GM18499 (cell line): ENCODE measurements around the gene CDK2.

Experiments used
- ATAC-seq: cut with Tn5 transposase; IDR thresholded peaks from one replicate; pipeline ENCODE4 v1.9.1; 2021; ENCODE audit warnings: moderate number of reproducible peaks; ENCODE audit not compliant: insufficient read depth, unreplicated experiment

Gene CDK2

DNA sequence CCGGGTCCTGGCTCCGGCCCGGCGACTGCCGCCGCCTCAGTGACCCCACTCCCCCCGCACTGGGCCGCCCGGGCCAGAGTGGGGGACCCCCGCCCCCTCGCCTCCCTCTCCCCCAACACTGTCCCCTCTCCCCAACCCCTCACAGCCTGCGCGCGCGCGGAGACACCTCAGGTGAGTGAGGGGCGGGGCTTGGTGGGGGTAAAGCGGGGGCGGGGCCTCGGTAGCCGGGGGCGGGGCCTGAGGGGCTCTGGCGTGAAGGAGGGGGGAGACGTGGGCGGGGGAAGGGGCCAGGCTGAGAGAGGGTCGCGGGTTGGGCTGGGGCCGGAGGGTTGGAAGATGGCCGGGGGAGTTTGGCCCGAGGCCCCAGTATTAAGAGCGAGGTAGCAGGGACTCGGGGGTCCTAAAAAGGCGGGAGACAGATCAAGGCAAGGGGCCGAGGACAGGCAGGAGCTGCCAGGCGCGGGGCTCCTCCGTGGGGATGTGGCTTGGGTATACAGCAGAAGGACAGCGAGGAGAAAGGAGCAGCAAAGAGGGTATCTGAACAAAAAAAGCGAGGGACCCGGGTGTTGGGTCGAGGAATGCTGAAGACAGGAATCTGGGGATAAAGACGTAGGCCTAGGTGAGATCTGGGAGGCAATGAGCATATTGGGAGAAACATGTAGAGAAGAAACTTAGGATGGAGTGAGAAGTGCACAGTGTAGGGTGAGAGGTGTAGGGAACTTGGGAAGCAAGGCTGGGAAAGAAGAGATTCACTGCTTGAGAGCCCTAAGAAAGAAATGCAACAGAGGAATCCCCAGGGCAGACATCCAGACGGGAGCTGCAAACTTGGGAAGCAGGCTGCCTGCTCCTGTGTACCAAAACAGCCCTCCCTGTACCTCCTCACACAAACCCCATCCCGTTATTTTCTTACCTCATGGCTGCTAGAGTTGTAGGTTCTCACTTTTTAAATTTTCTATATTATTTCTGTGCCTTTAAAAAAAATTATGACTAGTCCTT, 41.2 kb downstream of the CDK2 start:
- ATAC-seq = no peak

DNA sequence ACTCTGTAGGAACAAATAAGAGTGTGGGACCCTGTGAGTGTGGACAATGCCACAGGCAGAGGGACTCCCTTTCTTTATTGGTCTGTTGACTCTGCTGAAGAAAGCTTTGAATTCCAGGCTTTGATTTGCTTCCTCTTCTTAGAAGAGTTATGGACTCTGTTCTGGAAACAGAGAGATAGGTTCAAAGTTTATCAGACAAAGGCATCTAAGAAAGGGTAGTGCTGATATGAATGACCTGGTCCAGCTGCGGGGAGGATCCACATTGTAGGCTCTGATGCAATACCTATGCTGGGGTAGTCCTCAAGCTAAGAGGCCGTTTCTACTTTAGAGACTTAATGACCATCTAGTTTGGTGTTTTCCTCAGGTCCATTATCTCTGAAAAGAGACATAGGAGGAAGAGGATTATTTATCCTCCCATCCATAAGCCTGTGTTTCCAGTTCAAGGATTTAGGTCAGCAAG, 43.5 kb downstream of the CDK2 start:
- ATAC-seq = no peak

DNA sequence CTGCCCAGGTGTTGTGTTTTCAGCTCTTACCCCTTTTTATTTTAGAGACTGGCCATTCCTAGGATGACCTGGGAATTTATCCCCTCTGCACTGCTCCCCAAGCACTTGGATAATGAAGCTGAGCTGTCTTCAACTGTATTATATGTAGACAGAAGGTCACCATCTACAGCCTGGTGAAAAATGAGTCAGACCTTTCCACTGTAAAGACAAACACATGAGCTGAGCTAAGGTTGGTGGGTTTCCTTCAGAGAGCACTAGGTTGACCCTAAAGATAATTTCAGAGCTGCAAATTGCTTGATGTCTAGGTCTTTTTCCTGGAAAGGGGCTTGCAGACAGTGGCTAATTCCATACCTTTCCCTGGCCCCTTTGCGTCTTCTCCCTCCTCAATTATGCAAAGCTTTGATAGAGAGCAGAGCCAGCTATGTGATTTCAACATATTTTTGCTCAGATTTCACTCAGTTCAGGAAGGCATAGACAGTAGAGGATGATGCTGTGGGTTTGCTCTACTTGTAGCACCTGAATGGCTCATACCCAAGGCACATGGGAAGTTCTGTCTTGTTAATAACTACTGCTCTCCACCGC, 45.0 kb downstream of the CDK2 start:
- no peak for ATAC-seq

DNA sequence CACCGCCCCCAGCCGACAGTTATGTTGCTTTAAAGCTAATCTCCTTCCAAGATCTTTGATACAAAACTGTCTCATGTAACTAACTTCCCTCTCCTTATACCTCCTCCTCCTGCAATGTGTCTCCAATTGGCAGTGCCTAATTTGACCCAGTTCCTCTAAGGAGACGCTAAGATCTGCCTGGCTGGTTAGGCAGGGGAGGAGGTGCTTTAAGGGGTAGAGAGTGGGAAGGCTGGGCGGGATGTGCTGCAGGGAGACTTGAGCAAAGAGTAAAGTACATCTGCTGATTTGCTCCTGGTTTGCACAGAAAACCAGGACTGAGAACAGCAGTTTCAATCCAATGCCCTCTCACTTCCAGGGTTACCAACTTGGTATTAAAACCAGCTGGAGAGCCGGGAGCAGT, 46.9 kb downstream of the CDK2 start:
- ATAC-seq = no peak

DNA sequence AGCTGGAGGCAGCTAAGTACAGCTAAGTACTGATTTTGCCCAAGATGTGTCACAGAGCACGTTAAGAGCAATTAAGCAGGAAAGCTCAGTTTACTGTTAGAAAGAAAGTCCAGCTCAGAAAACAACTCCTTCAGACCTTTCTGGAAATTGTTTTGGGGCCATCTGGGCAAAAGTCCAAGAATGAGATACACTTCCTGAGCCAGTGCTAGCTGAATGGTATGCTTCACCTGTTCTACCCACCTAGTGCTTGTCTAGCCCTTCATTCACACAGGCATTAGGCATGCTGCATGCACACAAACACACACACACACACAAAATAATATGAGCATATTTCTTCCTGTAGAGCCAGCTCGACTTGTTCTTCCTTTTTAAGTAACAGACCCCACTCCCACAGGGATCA, 47.6 kb downstream of the CDK2 start:
- no peak for ATAC-seq

GRCh38 chr12:56017181-56017580, 50.6 kb downstream of the CDK2 start:
- ATAC-seq = no peak

DNA sequence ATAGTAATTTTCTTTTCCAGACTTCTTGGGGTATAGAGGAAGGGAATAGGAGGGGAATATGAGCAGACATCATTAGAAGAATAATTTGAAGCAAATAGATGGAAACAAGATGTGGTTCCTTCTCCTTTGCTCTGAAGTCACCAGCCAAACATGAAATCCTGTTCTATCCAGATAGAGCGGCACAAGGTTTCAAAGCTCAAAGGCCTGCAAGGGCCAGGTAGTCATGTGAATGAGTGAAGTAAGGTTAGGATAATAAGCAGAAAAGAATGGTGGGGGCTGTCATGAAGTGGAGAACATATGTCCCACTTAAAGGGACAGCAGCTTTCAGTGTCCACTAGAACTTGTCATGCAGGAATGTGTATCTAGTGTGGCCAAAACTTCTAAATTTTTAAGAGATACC, 51.7 kb downstream of the CDK2 start:
- ATAC-seq = no peak

DNA sequence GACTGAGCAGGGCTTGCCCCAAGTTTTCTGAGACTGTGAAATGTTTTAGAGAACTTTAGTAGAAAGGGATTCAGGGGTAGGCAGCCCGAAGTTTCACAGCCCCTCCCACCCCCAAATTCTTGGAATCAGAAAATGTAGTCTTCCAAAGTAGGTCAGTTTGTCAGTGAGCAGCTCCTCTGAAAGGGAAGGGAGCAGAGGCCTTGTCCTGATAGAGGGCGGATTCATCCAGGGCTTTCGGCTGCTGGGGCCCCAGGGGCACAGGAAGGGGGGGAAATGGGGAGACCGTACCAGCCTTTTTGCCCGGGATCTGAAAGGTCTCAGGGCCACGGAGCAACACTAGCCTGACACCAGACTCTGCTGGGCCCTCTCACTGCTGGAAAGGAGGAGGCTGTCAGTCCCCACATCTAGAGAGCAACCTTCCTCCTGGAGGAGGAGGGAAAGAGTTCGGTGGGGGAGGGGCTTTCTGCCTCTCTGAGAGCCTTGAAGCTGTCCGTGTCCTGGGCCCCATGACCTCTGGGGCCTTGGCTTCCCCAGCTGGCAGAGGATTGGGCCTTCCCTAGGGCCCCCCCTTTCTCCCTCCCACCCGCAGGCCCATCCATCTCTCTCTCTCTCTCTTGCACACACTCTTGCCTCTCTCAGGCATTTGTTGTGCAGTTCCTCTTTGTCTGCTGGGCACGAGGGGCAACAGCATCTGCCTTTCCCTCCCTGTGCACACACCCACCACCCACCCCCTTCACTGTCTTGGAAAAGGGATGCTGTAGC, 54.0 kb downstream of the CDK2 start, which contains the start of gene IKZF4:
Gene IKZF4, plus strand, starts transcription at position 621 of the 762 bp plus-strand sequence. CDS start 451 bp downstream, outside the sequence.
- no peak for ATAC-seq

GRCh38 chr12:56021889-56022497, 55.4 kb downstream of the CDK2 start:
- ATAC-seq = no peak
